H1 (cell line): ENCODE measurements around the gene RAD54L. TPM values are rescaled to one million over a fixed set of nuclear protein-coding genes. Genes with fewer than 3 reads are reported as not detected.

Experiments
- CTCF ChIA-PET: fragments of 300-600 bp; sonication (Branson Sonifier 250); formaldehyde crosslinking; loops from one replicate; lab custom pipeline; 2021; ENCODE audit not compliant: partially characterized antibody; lab: Charles Lee
- POLR2A ChIA-PET: fragments of 300-600 bp; sonication (Branson Sonifier 250); formaldehyde crosslinking; loops from one replicate; lab custom pipeline; 2021; ENCODE audit warnings: inconsistent platforms; ENCODE audit not compliant: partially characterized antibody; lab: Charles Lee
- DNase-seq, 2 experiments: peaks; one replicate each; pipeline versions ENCODE4 v3.0.0 to v3.0.0-alpha.2; 2010 to 2022; ENCODE audit warnings: low spot score in 2 of 2, low read depth in 1 of 2, mixed read lengths in 1 of 2
- FAIRE-seq: peaks from 2 replicates; lab custom pipeline; 2011; peaks lifted over from hg19 to GRCh38; lab: Jason Lieb, UNC
- H2AFZ ChIP-seq: 2 replicates; pipeline ENCODE4 v1.8.1; 2012; ENCODE audit warnings: low read length, inconsistent platforms
- H2AK5ac ChIP-seq: 2 replicates; pipeline ENCODE4 v1.6.1; 2013; ENCODE audit warnings: low read depth, low read length
- H2BK120ac ChIP-seq: replicated peaks from 2 replicates; pipeline ENCODE3; 2013; ENCODE audit warnings: low read depth, low read length, inconsistent platforms
- H2BK12ac ChIP-seq: 2 replicates; pipeline ENCODE4 v1.6.1; 2013; ENCODE audit warnings: low read depth, low read length
- H2BK15ac ChIP-seq: 2 replicates; pipeline ENCODE4 v1.6.1; 2013; ENCODE audit warnings: low read length
- H2BK20ac ChIP-seq: 2 replicates; pipeline ENCODE4 v1.6.1; 2013; ENCODE audit warnings: low read length
- H2BK5ac ChIP-seq: 2 replicates; pipeline ENCODE4 v1.6.1; 2013; ENCODE audit warnings: low read depth, low read length
- H3K14ac ChIP-seq: 2 replicates; pipeline ENCODE4 v1.6.1; 2013; ENCODE audit warnings: inconsistent platforms; ENCODE audit not compliant: insufficient read length
- H3K18ac ChIP-seq: 2 replicates; pipeline ENCODE4 v1.6.1; 2013; ENCODE audit warnings: low read length; ENCODE audit errors: extremely low read depth
- H3K23ac ChIP-seq: 2 replicates; pipeline ENCODE4 v1.6.1; 2013; ENCODE audit warnings: inconsistent platforms; ENCODE audit not compliant: insufficient read length
- H3K23me2 ChIP-seq: 2 replicates; pipeline ENCODE4 v1.6.1; 2013; ENCODE audit warnings: low read depth, low read length
- H3K27ac ChIP-seq: 2 replicates; pipeline ENCODE4 v1.6.1; 2011; ENCODE audit warnings: low read depth, low read length, inconsistent platforms
- H3K27me3 ChIP-seq, 4 experiments: replicated peaks in 1 of 4; 1 replicate in 1 of 4; 2 replicates in 3 of 4; pipeline versions ENCODE4 v1.6.1 to v1.8.1; 2011 to 2013; ENCODE audit warnings: low read length in 3 of 4, mild to moderate bottlenecking in 3 of 4, inconsistent platforms in 2 of 4, mixed read lengths in 2 of 4, moderate library complexity in 1 of 4; ENCODE audit not compliant: control insufficient read depth in 3 of 4, insufficient read depth in 3 of 4; ENCODE audit errors: extremely low read depth in 1 of 4
- H3K36me3 ChIP-seq, 4 experiments: 2 replicates each; pipeline versions ENCODE4 v1.6.1 to v1.8.1; 2011 to 2013; ENCODE audit warnings: mild to moderate bottlenecking in 4 of 4, low read length in 3 of 4, moderate library complexity in 2 of 4, control low read depth in 1 of 4, inconsistent platforms in 1 of 4; ENCODE audit not compliant: insufficient read depth in 4 of 4, control insufficient read depth in 2 of 4
- H3K4ac ChIP-seq: replicated peaks from 2 replicates; pipeline ENCODE3; 2013; ENCODE audit warnings: low read length, low read depth, mixed read lengths, inconsistent platforms; ENCODE audit not compliant: insufficient read length
- H3K4me1 ChIP-seq, 4 experiments: replicated peaks in 1 of 4; 1 replicate in 1 of 4; 2 replicates in 3 of 4; pipeline versions ENCODE4 v1.6.1 to v1.8.1; 2011 to 2013; ENCODE audit warnings: low read length in 3 of 4, inconsistent platforms in 2 of 4, mixed read lengths in 1 of 4; ENCODE audit not compliant: insufficient read depth in 4 of 4, control insufficient read depth in 3 of 4
- H3K4me2 ChIP-seq, 2 experiments: 2 replicates each; pipeline versions ENCODE4 v1.6.1 to v1.8.1; 2011 to 2013; ENCODE audit warnings: low read depth in 2 of 2, low read length in 2 of 2, control low read depth in 1 of 2, inconsistent platforms in 1 of 2, mild to moderate bottlenecking in 1 of 2; ENCODE audit not compliant: insufficient read depth in 1 of 2
- H3K4me3 ChIP-seq, 4 experiments: fragments of 200-600, 300-600 bp in 1 of 4; sonication (generic), shearing (Covaris generic), sonication (Bioruptor Twin) in 1 of 4; 2 replicates each; pipeline versions ENCODE4 v1.5.1 to v1.8.1; 2011 to 2016; ENCODE audit warnings: low read length in 4 of 4, low read depth in 3 of 4, control low read depth in 2 of 4, inconsistent platforms in 2 of 4, mild to moderate bottlenecking in 2 of 4, mixed read lengths in 1 of 4, moderate library complexity in 1 of 4; ENCODE audit not compliant: insufficient read depth in 2 of 4; ENCODE audit errors: extremely low read depth in 1 of 4
- H3K56ac ChIP-seq: replicated peaks from 2 replicates; pipeline ENCODE3; 2013; ENCODE audit warnings: low read depth, mild to moderate bottlenecking, mixed read lengths, low read length, inconsistent platforms; ENCODE audit not compliant: insufficient read length
- H3K79me1 ChIP-seq: 2 replicates; pipeline ENCODE4 v1.6.1; 2013; ENCODE audit warnings: low read depth, low read length, control low read depth
- H3K79me2 ChIP-seq, 2 experiments: 2 replicates each; pipeline versions ENCODE4 v1.6.1 to v1.8.1; 2012 to 2013; ENCODE audit warnings: low read length in 2 of 2, mild to moderate bottlenecking in 2 of 2, inconsistent platforms in 1 of 2; ENCODE audit not compliant: insufficient read depth in 2 of 2, control insufficient read depth in 1 of 2
- H3K9ac ChIP-seq, 4 experiments: replicated peaks in 1 of 4; 1 replicate in 1 of 4; 2 replicates in 3 of 4; pipeline versions ENCODE4 v1.6.1 to v1.8.1; 2011 to 2013; ENCODE audit warnings: low read depth in 3 of 4, low read length in 3 of 4, control low read depth in 2 of 4, mild to moderate bottlenecking in 2 of 4, moderate library complexity in 2 of 4, inconsistent platforms in 1 of 4; ENCODE audit errors: extremely low read depth in 1 of 4
- H3K9me3 ChIP-seq, 2 experiments: 2 replicates each; pipeline versions ENCODE4 v1.6.1 to v1.8.1; 2012 to 2013; ENCODE audit warnings: mild to moderate bottlenecking in 2 of 2, moderate library complexity in 2 of 2, control low read depth in 1 of 2, inconsistent platforms in 1 of 2, low read depth in 1 of 2, low read length in 1 of 2, mixed read lengths in 1 of 2; ENCODE audit not compliant: insufficient read depth in 2 of 2
- H4K20me1 ChIP-seq, 2 experiments: replicated peaks in 1 of 2; 2 replicates each; pipeline versions ENCODE3 to v1.8.1; 2011 to 2013; ENCODE audit warnings: inconsistent platforms in 2 of 2, low read length in 2 of 2, mild to moderate bottlenecking in 1 of 2; ENCODE audit not compliant: insufficient read depth in 2 of 2, control insufficient read depth in 1 of 2
- H4K5ac ChIP-seq: 2 replicates; pipeline ENCODE4 v1.6.1; 2013; ENCODE audit warnings: low read length, low read depth, mixed read lengths, inconsistent platforms; ENCODE audit not compliant: insufficient read length
- H4K8ac ChIP-seq: 2 replicates; pipeline ENCODE4 v1.8.0; 2013; ENCODE audit warnings: mild to moderate bottlenecking, moderate library complexity, low read length, inconsistent platforms; ENCODE audit not compliant: insufficient read depth; ENCODE audit errors: extremely low read depth
- H4K91ac ChIP-seq: replicated peaks from 2 replicates; pipeline ENCODE3; 2013; ENCODE audit warnings: low read length, mixed read lengths, inconsistent platforms; ENCODE audit not compliant: insufficient read length
- EP300 ChIP-seq, 2 experiments: IDR thresholded peaks; 1 replicate in 1 of 2; 2 replicates in 1 of 2; pipeline ENCODE4 v1.6.1; 2011 to 2012; ENCODE audit warnings: low read depth in 2 of 2, low read length in 2 of 2, mild to moderate bottlenecking in 2 of 2, borderline replicate concordance in 1 of 2, inconsistent platforms in 1 of 2, moderate library complexity in 1 of 2
- GTF2F1 ChIP-seq: IDR thresholded peaks from 2 replicates; pipeline ENCODE4 v1.6.1; 2012; ENCODE audit warnings: low read depth, low read length, improper control_type of control experiment, borderline replicate concordance
- HDAC6 ChIP-seq: IDR thresholded peaks from one replicate; pipeline ENCODE4 v1.7.1; 2012; ENCODE audit warnings: low read depth, mild to moderate bottlenecking, inconsistent platforms, low read length, moderate library complexity
- KDM4A ChIP-seq: IDR thresholded peaks from one replicate; pipeline ENCODE4 v1.7.1; 2012; ENCODE audit warnings: low read depth, mild to moderate bottlenecking, moderate library complexity, low read length, inconsistent platforms; ENCODE audit not compliant: severe bottlenecking
- PHF8 ChIP-seq: fragments of 200-600 bp; sonication (generic); conservative IDR thresholded peaks from 2 replicates; pipeline ENCODE4 v1.7.1; 2012; ENCODE audit warnings: low read depth, mild to moderate bottlenecking, inconsistent platforms, low read length, moderate library complexity
- TCF12 ChIP-seq: IDR thresholded peaks from 2 replicates; pipeline ENCODE4 v1.6.1; 2011; ENCODE audit warnings: low read depth, mild to moderate bottlenecking, low read length
- WGBS, 2 experiments: shearing (Covaris generic) in 1 of 2; methylation state at CpG; one replicate each; pipeline versions ENCODE4 v1.1.6 to v1.1.7; 2013 to 2015; ENCODE audit warnings: low lambda C conversion rate in 2 of 2, mixed read lengths in 2 of 2, inconsistent platforms in 1 of 2, low coverage in 1 of 2, missing lambda C conversion rate in 1 of 2; ENCODE audit not compliant: insufficient replicate concordance in 2 of 2, insufficient coverage in 1 of 2, insufficient read length in 1 of 2; ENCODE audit errors: extremely low coverage in 1 of 2, missing lambda C conversion rate in 1 of 2; 5-methylcytosine and 5-hydroxymethylcytosine counted together
- polyA plus RNA-seq, 7 experiments: library from polyadenylated mRNA; depleted of rRNA in 3 of 7; stranded (reverse) in 5 of 7; unstranded in 2 of 7; fragments of >200 nt in 5 of 7; fragments of 200-250 nt in 2 of 7; gene quantifications; 1 replicate in 5 of 7; 2 replicates in 1 of 7; 4 replicates in 1 of 7; pipeline versions ENCODE4 v1.2.1 to v1.2.3, GENCODE V29; 2011 to 2013; ENCODE audit warnings: missing spikeins in 2 of 7, mixed read lengths in 2 of 7
- total RNA-seq: library from RNA; stranded (reverse); fragmentation: NEBNext Ultra II Directional; extraction: Animal tissue kit (Norgen Biotek cat#: 25700); gene quantifications from 2 replicates; pipeline ENCODE4 v1.2.1, GENCODE V29; 2021
- TF ChIP-seq, protein P1 (sequence below): IDR thresholded peaks from 2 replicates; pipeline ENCODE4 v1.6.1; 2011; ENCODE audit warnings: low read length, improper control_type of control experiment

The RAD54L gene
- total and polyA plus RNA-seq, 2 of the 8 experiments (the other 6 are each of a cell fraction or from before 2014, with no cell fraction given) = 43.5 to 50.3 TPM

DNA sequence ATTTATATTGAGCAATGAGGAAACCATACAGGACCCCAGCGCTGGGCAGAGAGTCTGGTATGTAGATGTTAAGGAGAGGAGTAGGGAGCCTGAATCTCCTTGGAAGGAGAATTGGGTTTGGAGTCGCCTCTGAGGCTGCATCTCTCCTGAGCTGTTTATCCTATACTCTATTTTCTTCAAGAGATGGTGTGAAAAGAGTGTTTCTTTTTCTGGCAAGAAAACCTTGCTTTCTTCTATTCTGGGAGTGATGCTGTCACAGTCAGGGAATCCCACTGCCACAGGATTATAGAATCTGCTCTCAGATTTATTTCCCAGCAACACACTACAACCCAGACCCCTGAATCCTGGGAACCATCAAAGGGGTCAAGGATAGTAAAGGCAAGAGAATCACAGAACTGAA is 41.2 kb upstream of the RAD54L start:
- no peak overlapping the region for H3K56ac ChIP-seq
- no peak overlapping the region for H4K8ac ChIP-seq
- ChIA-PET CTCF (interaction anchor here (0.5 to 2.3 kb wide), 3 partner anchors 16 to 235 kb away, joined by 5 to 9 read pairs (median 5); no protein-coding TSS in a partner anchor), POLR2A (interaction anchor here (0.9 to 1.0 kb wide), 2 partner anchors 13 to 16 kb away, joined by 3 read pairs; no protein-coding TSS in a partner anchor)
- no peak overlapping the region for H3K23ac ChIP-seq
- H3K79me1 ChIP-seq = no peaks in the 10 kb centered on the region
- H2BK120ac ChIP-seq = no peak overlapping the region
- H2BK20ac ChIP-seq = no peak overlapping the region
- H3K9me3 ChIP-seq = no peaks in the 10 kb centered on the region
- no peak overlapping the region for H3K4me3 ChIP-seq
- H2BK5ac ChIP-seq = no peak overlapping the region
- no peak overlapping the region for H3K18ac ChIP-seq
- no peak for DNase-seq
- H3K79me2 ChIP-seq = no peaks in the 10 kb centered on the region; a peak in 1 of 4 replicates
- H2AFZ ChIP-seq = no peak overlapping the region
- H3K4ac ChIP-seq = no peak overlapping the region
- H2BK15ac ChIP-seq = no peak overlapping the region
- H3K4me1 ChIP-seq = peaks cover 0 to 3% (median 1%) of the 10 kb centered on the region in 4 experiments; a peak in 4 of 7 replicates
- H3K14ac ChIP-seq = no peak overlapping the region
- WGBS, 2 experiments = 94% methylated on average over 2 of the region's 2 CpGs; no CpG with 5 or more reads in 1 of the 2 experiments
- no peak overlapping the region for H3K4me2 ChIP-seq
- no peaks in the 10 kb centered on the region; a peak in 1 of 8 replicates for H3K36me3 ChIP-seq
- H3K27me3 ChIP-seq = no peaks in the 10 kb centered on the region
- H4K5ac ChIP-seq = no peak overlapping the region
- no peak overlapping the region for H2BK12ac ChIP-seq
- TF ChIP-seq GTF2F1 = no peak
- TF ChIP-seq TCF12 = no peak
- no peak for TF ChIP-seq PHF8
- TF ChIP-seq HDAC6 = no peak
- no peak for TF ChIP-seq EP300 (IDR thresholded peaks at IDR 0.05; ENCODE audit: borderline replicate concordance in 1 of 2, low read depth in 2 of 2, low read length in 2 of 2)
- TF ChIP-seq KDM4A = no peak
- TF ChIP-seq, protein P1, sequence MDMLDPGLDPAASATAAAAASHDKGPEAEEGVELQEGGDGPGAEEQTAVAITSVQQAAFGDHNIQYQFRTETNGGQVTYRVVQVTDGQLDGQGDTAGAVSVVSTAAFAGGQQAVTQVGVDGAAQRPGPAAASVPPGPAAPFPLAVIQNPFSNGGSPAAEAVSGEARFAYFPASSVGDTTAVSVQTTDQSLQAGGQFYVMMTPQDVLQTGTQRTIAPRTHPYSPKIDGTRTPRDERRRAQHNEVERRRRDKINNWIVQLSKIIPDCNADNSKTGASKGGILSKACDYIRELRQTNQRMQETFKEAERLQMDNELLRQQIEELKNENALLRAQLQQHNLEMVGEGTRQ = no peak
- no peak overlapping the region for H3K27ac ChIP-seq
- no peaks in the 10 kb centered on the region for H4K20me1 ChIP-seq
- no peak overlapping the region for H4K91ac ChIP-seq
- no peak overlapping the region for H3K9ac ChIP-seq
- no peak for FAIRE-seq
- H3K23me2 ChIP-seq = peaks cover 14% of the 10 kb centered on the region
- no peak overlapping the region for H2AK5ac ChIP-seq
